Erythroblast (primary cell): ENCODE data around the gene CHMP6.

Experiments
- GATA1 ChIP-seq: IDR thresholded peaks from 2 replicates; pipeline ENCODE4 v1.6.1; 2011; ENCODE audit warnings: low read depth, mild to moderate bottlenecking, control low read depth, low read length, moderate library complexity
- POLR2A ChIP-seq: IDR thresholded peaks from 2 replicates; pipeline ENCODE4 v1.6.1; 2011; ENCODE audit warnings: mild to moderate bottlenecking, low read length

GRCh38 chr17:81000631-81001357, 9.2 kb downstream of the CHMP6 start:
- TF ChIP-seq POLR2A = no peak
- no peak for TF ChIP-seq GATA1
